ENCODE results near the gene PRLR.
A peak's percentile ranks its signal among the peaks of the same experiment; 100 is the strongest.

The PRLR gene

DNA sequence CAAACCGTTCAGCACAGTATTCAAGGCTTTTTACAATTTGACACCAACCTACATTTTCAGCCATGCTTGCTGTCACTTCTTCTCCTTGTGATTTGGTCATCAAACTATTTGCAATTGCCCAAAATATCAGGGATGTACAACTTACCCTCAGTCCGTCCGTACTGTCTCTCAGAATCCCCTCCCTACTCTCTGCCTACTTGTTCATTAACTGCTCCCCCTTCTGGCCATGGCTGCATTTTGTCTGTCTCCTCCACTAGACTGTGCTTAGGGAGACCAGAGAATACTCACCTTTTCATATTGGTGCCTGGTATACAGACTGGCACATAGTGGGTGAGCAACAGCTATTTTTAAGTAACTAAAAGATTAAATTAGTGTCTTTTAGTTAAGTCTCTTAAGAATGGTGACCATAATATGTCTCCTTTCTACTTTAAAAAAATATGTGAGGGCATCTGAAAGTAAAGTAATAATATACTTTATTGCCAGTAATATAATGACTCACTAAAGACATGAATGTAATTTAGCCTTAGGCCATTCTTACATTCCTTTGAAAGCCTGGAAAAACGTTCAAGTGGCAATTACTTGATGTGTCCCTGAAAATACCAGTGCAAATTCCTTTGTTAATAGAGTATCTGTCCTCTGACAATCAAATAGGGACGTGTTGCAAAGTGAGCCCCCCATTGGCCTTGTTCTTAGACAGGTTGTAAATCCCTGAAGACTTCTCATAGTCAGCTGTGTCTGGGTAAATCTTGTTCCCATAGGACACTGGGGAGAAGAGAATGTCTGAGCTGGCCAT is 27.8 kb downstream of the PRLR start:
- no CpG with 5 or more reads among the region's 5 CpGs for WGBS (ENCODE audit: extremely low coverage, insufficient coverage, low lambda C conversion rate)
- no peaks in the 10 kb centered on the region for H3K36me3 ChIP-seq (ENCODE audit: control insufficient read depth, insufficient read depth, low read length)
- no peaks in the 10 kb centered on the region for H3K79me2 ChIP-seq (ENCODE audit: control insufficient read depth, insufficient read depth, low read length)
- no peak overlapping the region for H3K9ac ChIP-seq (ENCODE audit: low read length)
- H2BK120ac ChIP-seq (ENCODE audit: low read depth, low read length): no peak overlapping the region
- H3K79me1 ChIP-seq (ENCODE audit: low read length): no peaks in the 10 kb centered on the region
- H3K4me1 ChIP-seq (ENCODE audit: control insufficient read depth, low read depth, low read length): peaks cover 2% of the 10 kb centered on the region
- no peak overlapping the region for H3K23ac ChIP-seq (ENCODE audit: low read length)
- H2BK5ac ChIP-seq (ENCODE audit: low read length): no peak overlapping the region
- no peak overlapping the region for H4K8ac ChIP-seq (ENCODE audit: low read depth, low read length)
- no peak overlapping the region for H3K27ac ChIP-seq (ENCODE audit: low read depth, low read length)
- no peaks in the 10 kb centered on the region for H3K27me3 ChIP-seq (ENCODE audit: insufficient read depth, low read length, poor library complexity)
- peak; percentile 83 for DNase-seq
- H3K4ac ChIP-seq (ENCODE audit: low read depth, low read length): no peak overlapping the region
- no peak overlapping the region for H4K5ac ChIP-seq (ENCODE audit: low read length)
- no peak overlapping the region for H3K18ac ChIP-seq (ENCODE audit: low read length)
- H3K4me2 ChIP-seq (ENCODE audit: low read length): no peak overlapping the region
- no peak overlapping the region for H3K56ac ChIP-seq (ENCODE audit: low read length)
- H2AK5ac ChIP-seq (ENCODE audit: low read length): no peak overlapping the region
- H3K4me3 ChIP-seq (ENCODE audit: low read length): no peak overlapping the region
- no peak overlapping the region for H2BK15ac ChIP-seq (replicated peaks; ENCODE audit: low read depth)

DNA sequence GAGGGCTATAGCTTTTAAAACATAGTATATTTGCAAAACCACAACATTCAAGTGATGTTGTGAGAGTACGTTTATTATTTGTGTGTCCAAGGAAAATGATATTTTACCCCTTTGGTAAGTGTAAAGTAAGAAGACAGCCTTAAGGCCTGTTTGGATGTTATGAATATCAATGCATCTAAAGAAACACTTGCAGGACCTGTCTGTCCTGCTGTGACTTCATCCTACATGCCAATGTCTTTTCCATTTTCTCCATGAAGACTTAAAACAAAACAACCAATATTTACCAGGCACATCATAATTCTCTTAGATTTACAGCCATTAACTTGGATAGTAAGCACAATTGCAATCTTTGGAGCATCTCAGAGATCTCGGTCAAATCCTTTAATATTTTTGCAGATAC is 29.0 kb downstream of the PRLR start:
- Histone ChIP-seq H3K18ac (ENCODE audit: low read length) (no peak overlapping the region), H3K9ac (ENCODE audit: low read length) (no peak overlapping the region), H3K4ac (ENCODE audit: low read depth, low read length) (no peak overlapping the region), H3K4me3 (ENCODE audit: low read length) (no peak overlapping the region), H2AK5ac (ENCODE audit: low read length) (no peak overlapping the region), H2BK120ac (ENCODE audit: low read depth, low read length) (no peak overlapping the region), H3K56ac (ENCODE audit: low read length) (no peak overlapping the region), H3K36me3 (ENCODE audit: control insufficient read depth, insufficient read depth, low read length) (no peaks in the 10 kb centered on the region), H3K27ac (ENCODE audit: low read depth, low read length) (no peak overlapping the region), H3K23ac (ENCODE audit: low read length) (no peak overlapping the region), H3K79me2 (ENCODE audit: control insufficient read depth, insufficient read depth, low read length) (no peaks in the 10 kb centered on the region), H2BK5ac (ENCODE audit: low read length) (no peak overlapping the region), H4K5ac (ENCODE audit: low read length) (no peak overlapping the region), H2BK15ac (replicated peaks; ENCODE audit: low read depth) (no peak overlapping the region), H3K4me2 (ENCODE audit: low read length) (no peak overlapping the region), H4K8ac (ENCODE audit: low read depth, low read length) (no peak overlapping the region), H3K4me1 (ENCODE audit: control insufficient read depth, low read depth, low read length) (peaks cover 2% of the 10 kb centered on the region), H3K27me3 (ENCODE audit: insufficient read depth, low read length, poor library complexity) (no peaks in the 10 kb centered on the region), H3K79me1 (ENCODE audit: low read length) (no peaks in the 10 kb centered on the region)
- no peak for DNase-seq
- whole genome bisulfite sequencing (ENCODE audit: extremely low coverage, insufficient coverage, low lambda C conversion rate): no CpG with 5 or more reads among the region's 2 CpGs

DNA sequence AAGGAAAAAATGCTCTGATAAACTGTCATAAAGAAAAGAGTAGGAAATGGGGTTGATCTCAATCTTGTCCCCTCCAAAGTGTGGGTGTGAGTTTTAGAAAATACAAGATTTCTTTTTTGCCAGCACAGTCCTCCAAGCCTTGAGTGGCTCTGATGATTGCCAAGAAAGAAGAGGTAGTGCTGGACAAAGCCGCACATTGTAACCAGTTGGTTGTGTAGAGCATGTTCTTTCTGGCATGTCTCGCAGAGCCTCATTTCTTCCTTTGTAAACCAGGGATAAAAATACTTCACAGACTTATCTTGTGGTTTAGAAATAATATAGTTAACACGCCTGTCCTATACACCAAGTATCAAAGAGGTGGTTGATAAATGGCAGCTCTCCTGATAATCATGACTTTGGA is 30.4 kb downstream of the PRLR start:
- peaks cover 2% of the 10 kb centered on the region for H3K4me1 ChIP-seq (ENCODE audit: control insufficient read depth, low read depth, low read length)
- H3K18ac ChIP-seq (ENCODE audit: low read length): no peak overlapping the region
- no peak overlapping the region for H3K4me2 ChIP-seq (ENCODE audit: low read length)
- no peak overlapping the region for H3K4ac ChIP-seq (ENCODE audit: low read depth, low read length)
- no peaks in the 10 kb centered on the region for H3K79me2 ChIP-seq (ENCODE audit: control insufficient read depth, insufficient read depth, low read length)
- no peak for DNase-seq
- WGBS (ENCODE audit: extremely low coverage, insufficient coverage, low lambda C conversion rate): no CpG with 5 or more reads among the region's 3 CpGs
- H3K79me1 ChIP-seq (ENCODE audit: low read length): no peaks in the 10 kb centered on the region
- H4K8ac ChIP-seq (ENCODE audit: low read depth, low read length): no peak overlapping the region
- no peak overlapping the region for H3K9ac ChIP-seq (ENCODE audit: low read length)
- no peak overlapping the region for H3K56ac ChIP-seq (ENCODE audit: low read length)
- H3K23ac ChIP-seq (ENCODE audit: low read length): no peak overlapping the region
- no peak overlapping the region for H2BK5ac ChIP-seq (ENCODE audit: low read length)
- H4K5ac ChIP-seq (ENCODE audit: low read length): no peak overlapping the region
- H2AK5ac ChIP-seq (ENCODE audit: low read length): no peak overlapping the region
- H3K27me3 ChIP-seq (ENCODE audit: insufficient read depth, low read length, poor library complexity): no peaks in the 10 kb centered on the region
- no peak overlapping the region for H3K4me3 ChIP-seq (ENCODE audit: low read length)
- H3K27ac ChIP-seq (ENCODE audit: low read depth, low read length): no peak overlapping the region
- no peak overlapping the region for H2BK15ac ChIP-seq (replicated peaks; ENCODE audit: low read depth)
- H3K36me3 ChIP-seq (ENCODE audit: control insufficient read depth, insufficient read depth, low read length): no peaks in the 10 kb centered on the region
- H2BK120ac ChIP-seq (ENCODE audit: low read depth, low read length): no peak overlapping the region

DNA sequence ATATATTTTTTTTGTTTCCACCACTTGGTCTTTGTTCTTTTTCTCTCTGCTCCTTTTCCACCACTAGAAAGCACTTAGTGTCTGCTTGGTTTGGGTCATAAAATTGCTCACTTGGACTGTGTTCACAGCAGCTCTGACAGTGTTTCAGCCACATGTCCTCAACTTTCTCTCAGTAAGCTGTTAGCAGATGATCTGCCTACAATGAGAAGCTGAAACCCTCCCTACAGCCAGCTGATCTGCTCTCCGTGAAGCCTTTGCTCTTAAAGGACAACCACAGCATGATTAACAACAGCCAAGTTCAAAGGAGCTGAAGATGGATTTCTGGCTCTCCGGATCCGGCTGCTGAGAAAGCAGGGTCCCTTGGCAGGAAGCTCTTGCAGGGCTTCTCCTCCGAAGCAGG is 31.6 kb downstream of the PRLR start:
- peak; percentile 54 for DNase-seq
- no peak overlapping the region for H2AK5ac ChIP-seq (ENCODE audit: low read length)
- no peak overlapping the region for H3K4me2 ChIP-seq (ENCODE audit: low read length)
- no peak overlapping the region for H2BK15ac ChIP-seq (replicated peaks; ENCODE audit: low read depth)
- no peak overlapping the region for H3K23ac ChIP-seq (ENCODE audit: low read length)
- H3K4ac ChIP-seq (ENCODE audit: low read depth, low read length): no peak overlapping the region
- H3K79me2 ChIP-seq (ENCODE audit: control insufficient read depth, insufficient read depth, low read length): no peaks in the 10 kb centered on the region
- no CpG with 5 or more reads among the region's 4 CpGs for WGBS (ENCODE audit: extremely low coverage, insufficient coverage, low lambda C conversion rate)
- H2BK5ac ChIP-seq (ENCODE audit: low read length): no peak overlapping the region
- no peak overlapping the region for H3K18ac ChIP-seq (ENCODE audit: low read length)
- no peak overlapping the region for H3K27ac ChIP-seq (ENCODE audit: low read depth, low read length)
- no peak overlapping the region for H3K9ac ChIP-seq (ENCODE audit: low read length)
- no peak overlapping the region for H4K5ac ChIP-seq (ENCODE audit: low read length)
- H3K27me3 ChIP-seq (ENCODE audit: insufficient read depth, low read length, poor library complexity): no peaks in the 10 kb centered on the region
- no peak overlapping the region for H2BK120ac ChIP-seq (ENCODE audit: low read depth, low read length)
- no peak overlapping the region for H4K8ac ChIP-seq (ENCODE audit: low read depth, low read length)
- no peak overlapping the region for H3K4me3 ChIP-seq (ENCODE audit: low read length)
- H3K4me1 ChIP-seq (ENCODE audit: control insufficient read depth, low read depth, low read length): peaks cover 2% of the 10 kb centered on the region
- no peaks in the 10 kb centered on the region for H3K79me1 ChIP-seq (ENCODE audit: low read length)
- no peaks in the 10 kb centered on the region for H3K36me3 ChIP-seq (ENCODE audit: control insufficient read depth, insufficient read depth, low read length)
- H3K56ac ChIP-seq (ENCODE audit: low read length): no peak overlapping the region

DNA sequence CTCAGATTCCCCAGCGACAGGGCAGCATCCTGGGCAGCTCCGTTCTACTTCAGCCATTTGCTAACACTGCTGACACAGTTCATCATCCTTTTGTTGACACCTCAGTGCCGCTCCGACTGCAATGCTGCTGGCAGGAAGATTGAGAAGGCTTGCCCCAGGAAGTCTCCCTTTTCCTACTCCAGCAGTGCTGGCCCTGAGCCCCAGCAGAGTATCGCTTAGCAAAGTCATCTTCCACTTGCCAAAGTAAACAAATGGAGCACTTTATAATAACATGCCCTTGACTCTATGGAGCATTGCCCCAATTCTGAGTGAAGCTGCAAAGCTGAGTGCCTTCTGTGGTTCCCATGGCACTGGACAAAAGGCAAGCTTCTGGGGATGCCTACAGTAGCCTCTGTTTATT is 32.2 kb downstream of the PRLR start:
- Histone ChIP-seq H3K4me1 (ENCODE audit: control insufficient read depth, low read depth, low read length) (peaks cover 2% of the 10 kb centered on the region), H3K4me2 (ENCODE audit: low read length) (no peak overlapping the region), H3K23ac (ENCODE audit: low read length) (no peak overlapping the region), H3K79me2 (ENCODE audit: control insufficient read depth, insufficient read depth, low read length) (no peaks in the 10 kb centered on the region), H2AK5ac (ENCODE audit: low read length) (no peak overlapping the region), H3K36me3 (ENCODE audit: control insufficient read depth, insufficient read depth, low read length) (no peaks in the 10 kb centered on the region), H3K4me3 (ENCODE audit: low read length) (no peak overlapping the region), H3K4ac (ENCODE audit: low read depth, low read length) (no peak overlapping the region), H4K5ac (ENCODE audit: low read length) (no peak overlapping the region), H3K18ac (ENCODE audit: low read length) (no peak overlapping the region), H3K27ac (ENCODE audit: low read depth, low read length) (no peak overlapping the region), H3K27me3 (ENCODE audit: insufficient read depth, low read length, poor library complexity) (no peaks in the 10 kb centered on the region), H2BK120ac (ENCODE audit: low read depth, low read length) (no peak overlapping the region), H4K8ac (ENCODE audit: low read depth, low read length) (no peak overlapping the region), H3K56ac (ENCODE audit: low read length) (no peak overlapping the region), H3K79me1 (ENCODE audit: low read length) (no peaks in the 10 kb centered on the region), H3K9ac (ENCODE audit: low read length) (no peak overlapping the region), H2BK15ac (replicated peaks; ENCODE audit: low read depth) (no peak overlapping the region), H2BK5ac (ENCODE audit: low read length) (no peak overlapping the region)
- peak; percentile 20 for DNase-seq
- WGBS (ENCODE audit: extremely low coverage, insufficient coverage, low lambda C conversion rate): no CpG with 5 or more reads among the region's 5 CpGs

DNA sequence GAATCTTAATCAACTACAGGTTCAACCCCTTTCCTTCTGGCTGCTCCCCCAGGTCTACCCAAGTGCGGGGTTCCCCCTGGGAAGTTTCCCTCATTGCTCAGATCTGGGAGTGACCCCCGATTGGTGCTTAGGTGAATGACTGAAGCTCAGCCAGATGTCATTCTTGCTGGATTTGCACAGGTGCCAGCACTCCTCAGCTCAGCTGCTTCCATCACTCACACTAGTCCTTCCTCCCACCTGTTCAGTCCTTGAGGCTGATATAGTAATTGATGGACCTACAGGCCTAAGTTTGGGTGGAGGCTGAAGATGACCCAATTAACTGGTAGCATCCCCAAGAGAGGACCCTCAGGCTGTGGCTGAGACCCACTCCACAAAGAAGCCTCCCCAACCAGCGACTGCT is 32.9 kb downstream of the PRLR start:
- H3K79me1 ChIP-seq (ENCODE audit: low read length): no peaks in the 10 kb centered on the region
- no peak overlapping the region for H2BK5ac ChIP-seq (ENCODE audit: low read length)
- no peaks in the 10 kb centered on the region for H3K27me3 ChIP-seq (ENCODE audit: insufficient read depth, low read length, poor library complexity)
- no peak overlapping the region for H3K4me3 ChIP-seq (ENCODE audit: low read length)
- no peak for DNase-seq
- peaks cover 2% of the 10 kb centered on the region for H3K4me1 ChIP-seq (ENCODE audit: control insufficient read depth, low read depth, low read length)
- no peak overlapping the region for H4K8ac ChIP-seq (ENCODE audit: low read depth, low read length)
- H3K23ac ChIP-seq (ENCODE audit: low read length): no peak overlapping the region
- H3K36me3 ChIP-seq (ENCODE audit: control insufficient read depth, insufficient read depth, low read length): no peaks in the 10 kb centered on the region
- H2BK15ac ChIP-seq (replicated peaks; ENCODE audit: low read depth): no peak overlapping the region
- H3K18ac ChIP-seq (ENCODE audit: low read length): no peak overlapping the region
- no peak overlapping the region for H3K27ac ChIP-seq (ENCODE audit: low read depth, low read length)
- no peak overlapping the region for H2AK5ac ChIP-seq (ENCODE audit: low read length)
- H4K5ac ChIP-seq (ENCODE audit: low read length): no peak overlapping the region
- WGBS (ENCODE audit: extremely low coverage, insufficient coverage, low lambda C conversion rate): no CpG with 5 or more reads among the region's 3 CpGs
- no peak overlapping the region for H3K4me2 ChIP-seq (ENCODE audit: low read length)
- H3K56ac ChIP-seq (ENCODE audit: low read length): no peak overlapping the region
- H3K9ac ChIP-seq (ENCODE audit: low read length): no peak overlapping the region
- no peak overlapping the region for H3K4ac ChIP-seq (ENCODE audit: low read depth, low read length)
- no peaks in the 10 kb centered on the region for H3K79me2 ChIP-seq (ENCODE audit: control insufficient read depth, insufficient read depth, low read length)
- H2BK120ac ChIP-seq (ENCODE audit: low read depth, low read length): no peak overlapping the region

Data from mesendoderm (in vitro differentiated cells).